ENCODE measurements around the gene COQ2.

GRCh38 chr4:83323136-83323535, 38.5 kb upstream of the COQ2 start:
- TF ChIP-seq, protein P1, sequence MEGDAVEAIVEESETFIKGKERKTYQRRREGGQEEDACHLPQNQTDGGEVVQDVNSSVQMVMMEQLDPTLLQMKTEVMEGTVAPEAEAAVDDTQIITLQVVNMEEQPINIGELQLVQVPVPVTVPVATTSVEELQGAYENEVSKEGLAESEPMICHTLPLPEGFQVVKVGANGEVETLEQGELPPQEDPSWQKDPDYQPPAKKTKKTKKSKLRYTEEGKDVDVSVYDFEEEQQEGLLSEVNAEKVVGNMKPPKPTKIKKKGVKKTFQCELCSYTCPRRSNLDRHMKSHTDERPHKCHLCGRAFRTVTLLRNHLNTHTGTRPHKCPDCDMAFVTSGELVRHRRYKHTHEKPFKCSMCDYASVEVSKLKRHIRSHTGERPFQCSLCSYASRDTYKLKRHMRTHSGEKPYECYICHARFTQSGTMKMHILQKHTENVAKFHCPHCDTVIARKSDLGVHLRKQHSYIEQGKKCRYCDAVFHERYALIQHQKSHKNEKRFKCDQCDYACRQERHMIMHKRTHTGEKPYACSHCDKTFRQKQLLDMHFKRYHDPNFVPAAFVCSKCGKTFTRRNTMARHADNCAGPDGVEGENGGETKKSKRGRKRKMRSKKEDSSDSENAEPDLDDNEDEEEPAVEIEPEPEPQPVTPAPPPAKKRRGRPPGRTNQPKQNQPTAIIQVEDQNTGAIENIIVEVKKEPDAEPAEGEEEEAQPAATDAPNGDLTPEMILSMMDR (IDR thresholded peaks at IDR 0.05): no peak
- no peak for TF ChIP-seq EP300 (IDR thresholded peaks at IDR 0.05)
- TF ChIP-seq POLR2A (IDR thresholded peaks at IDR 0.05): no peak

Measured in ovary (tissue), 3 donors.